HepG2 (cell line): ENCODE data around the gene TMEM225B. TPM values are rescaled to one million over a fixed set of nuclear protein-coding genes. Genes with fewer than 3 reads are reported as not detected.
"Not testable (repeated sequence)": the region's sequence is repeated elsewhere in the genome, so short reads cannot be mapped to it uniquely, and the experiment has no call there.

Experiments used
- ATAC-seq: fragments of 200-7000 bp; cut with Tn5 transposase; 3 replicates; pipeline ENCODE4 v1.9.1; 2020; ENCODE audit warnings: mild to moderate bottlenecking, moderate library complexity
- BruUV-seq: library from RNA; stranded (reverse); fragments of 400-500 nt; replicated peaks from 2 replicates; lab custom pipeline; 2021; lab: Mats Ljungman, UMichigan
- CTCF ChIA-PET: fragments of 300-600 bp; formaldehyde crosslinking; extraction: SDS; loops from one replicate; lab custom pipeline; 2021; ENCODE audit warnings: low total read pairs, inconsistent platforms, low intra/inter-chr PET ratio; lab: Yijun Ruan, JAX
- POLR2A ChIA-PET: fragments of 350-600 bp; sonication (Branson Sonifier 250); formaldehyde crosslinking; loops from one replicate; lab custom pipeline; 2020; ENCODE audit warnings: antibody characterized with exemption, inconsistent platforms; lab: Yijun Ruan, JAX
- DNase-seq: peaks from one replicate; pipeline ENCODE4 v3.0.0-alpha.2; 2015; ENCODE audit warnings: low spot score
- FAIRE-seq: peaks from 3 replicates; lab custom pipeline; 2011; peaks lifted over from hg19 to GRCh38; lab: Jason Lieb, UNC
- H2AFZ ChIP-seq: one replicate; pipeline ENCODE4 v1.6.1; 2011; ENCODE audit warnings: low read length, inconsistent platforms
- H3K27ac ChIP-seq: fragments of 300-600 bp; 3 replicates; pipeline ENCODE4 v1.8.0; 2011; ENCODE audit warnings: mixed run types, mild to moderate bottlenecking, mixed read lengths, low read length, inconsistent platforms; ENCODE audit not compliant: insufficient read depth; ENCODE audit errors: extremely low read length
- H3K27me3 ChIP-seq, 2 experiments: fragments of 200-600 bp in 1 of 2; 2 replicates in 1 of 2; 3 replicates in 1 of 2; pipeline versions ENCODE4 v1.6.0 to v1.8.0; 2011; ENCODE audit warnings: low read length in 2 of 2, mild to moderate bottlenecking in 2 of 2, moderate library complexity in 2 of 2, inconsistent platforms in 1 of 2; ENCODE audit not compliant: insufficient read depth in 2 of 2, control insufficient read depth in 1 of 2
- H3K36me3 ChIP-seq, 2 experiments: fragments of 200-600 bp in 1 of 2; replicated peaks in 1 of 2; 2 replicates in 1 of 2; 3 replicates in 1 of 2; pipeline versions ENCODE4 v1.5.1 to v1.8.0; 2011; ENCODE audit warnings: low read length in 2 of 2, inconsistent platforms in 1 of 2; ENCODE audit not compliant: insufficient read depth in 2 of 2, control insufficient read depth in 1 of 2
- H3K4me1 ChIP-seq: 2 replicates; pipeline ENCODE4 v1.5.1; 2012; ENCODE audit warnings: low read length, inconsistent platforms; ENCODE audit not compliant: insufficient read depth
- H3K4me2 ChIP-seq: 2 replicates; pipeline ENCODE4 v1.6.0; 2011; ENCODE audit warnings: low read depth, low read length, inconsistent platforms
- H3K4me3 ChIP-seq, 3 experiments: fragments of 200-600 bp in 1 of 3; sonication (generic), shearing (Covaris generic) in 1 of 3; replicated peaks in 1 of 3; 2 replicates each; pipeline ENCODE4 v1.5.1; 2011 to 2016; ENCODE audit warnings: low read length in 3 of 3, inconsistent platforms in 2 of 3, low read depth in 2 of 3, mild to moderate bottlenecking in 2 of 3, control low read depth in 1 of 3, mixed read lengths in 1 of 3; ENCODE audit not compliant: insufficient read depth in 1 of 3
- H3K79me2 ChIP-seq: one replicate; pipeline ENCODE4 v1.6.1; 2011; ENCODE audit warnings: low read length, inconsistent platforms; ENCODE audit not compliant: insufficient read depth
- H3K9ac ChIP-seq: 2 replicates; pipeline ENCODE4 v1.6.0; 2011; ENCODE audit warnings: mild to moderate bottlenecking, low read depth, low read length, inconsistent platforms; ENCODE audit not compliant: insufficient read depth
- H3K9me3 ChIP-seq: 2 replicates; pipeline ENCODE4 v1.5.1; 2012; ENCODE audit warnings: mild to moderate bottlenecking, low read length
- H4K20me1 ChIP-seq: 2 replicates; pipeline ENCODE4 v1.6.0; 2011; ENCODE audit warnings: inconsistent platforms, mild to moderate bottlenecking, low read length, moderate library complexity; ENCODE audit not compliant: insufficient read depth
- ARID4A ChIP-seq: sonication (generic); formaldehyde crosslinking; IDR thresholded peaks from 2 replicates; pipeline ENCODE4 v1.5.0; 2020; ENCODE audit warnings: mild to moderate bottlenecking, missing genetic modification reagents, borderline replicate concordance
- HMGXB3 ChIP-seq: sonication (generic); formaldehyde crosslinking; IDR thresholded peaks from 2 replicates; pipeline ENCODE4 v1.4.0; 2020; ENCODE audit warnings: missing genetic modification reagents, borderline replicate concordance
- MYC ChIP-seq: sonication (generic); formaldehyde crosslinking; IDR thresholded peaks from 2 replicates; pipeline ENCODE4 v1.9.0; 2021; ENCODE audit warnings: missing genetic modification reagents, borderline replicate concordance
- POGZ ChIP-seq: sonication (generic); formaldehyde crosslinking; IDR thresholded peaks from 2 replicates; pipeline ENCODE4 v1.4.0; 2020; ENCODE audit warnings: mild to moderate bottlenecking, missing genetic modification reagents
- WGBS: methylation state at CpG from one replicate; pipeline ENCODE4 v1.1.6; 2017; ENCODE audit warnings: low lambda C conversion rate; 5-methylcytosine and 5-hydroxymethylcytosine counted together
- in situ Hi-C: cut with HindIII; loops from 2 replicates; pipeline ENCODE4 v1.10.0; 2017; ENCODE audit warnings: low pct_unique_long_range_greater_than_20kb; ENCODE audit not compliant: extremely low pct_ligation_motif_present
- intact Hi-C: fragments of 100-400 bp; cut with micrococcal nuclease; formaldehyde crosslinking; loops from one replicate; pipeline ENCODE4 v1.10.0; 2022; ENCODE audit not compliant: unreplicated experiment
- polyA plus RNA-seq, 8 experiments: library from polyadenylated mRNA; depleted of rRNA in 3 of 8; stranded (reverse) in 7 of 8; unstranded in 1 of 8; fragments of >200 nt; fragmentation: Illumina TruSeq in 4 of 8; extraction: Trizol in 4 of 8; gene quantifications; 2 replicates each; pipeline versions ENCODE4 v1.2.1 to v1.2.3, GENCODE V29; 2011 to 2016; ENCODE audit warnings: low read depth in 4 of 8, missing spikeins in 1 of 8, mixed read lengths in 1 of 8; ENCODE audit not compliant: insufficient read depth in 1 of 8
- total RNA-seq, 5 experiments: library from RNA; depleted of rRNA; stranded (reverse); fragments of >200 nt; fragmentation: Illumina TruSeq; extraction: Trizol; gene quantifications; 2 replicates each; pipeline ENCODE4 v1.2.3, GENCODE V29; 2016; ENCODE audit warnings: low read depth in 1 of 5
- TF ChIP-seq, protein P1 (sequence below): sonication (generic); formaldehyde crosslinking; IDR thresholded peaks from 2 replicates; pipeline ENCODE4 v1.8.1; 2023; ENCODE audit warnings: mild to moderate bottlenecking, missing genetic modification reagents

The TMEM225B gene
- total and polyA plus RNA-seq, 2 of the 13 experiments (the other 11 are each of a cell fraction or from before 2014, with no cell fraction given), result 0.78 to 0.95 TPM

DNA sequence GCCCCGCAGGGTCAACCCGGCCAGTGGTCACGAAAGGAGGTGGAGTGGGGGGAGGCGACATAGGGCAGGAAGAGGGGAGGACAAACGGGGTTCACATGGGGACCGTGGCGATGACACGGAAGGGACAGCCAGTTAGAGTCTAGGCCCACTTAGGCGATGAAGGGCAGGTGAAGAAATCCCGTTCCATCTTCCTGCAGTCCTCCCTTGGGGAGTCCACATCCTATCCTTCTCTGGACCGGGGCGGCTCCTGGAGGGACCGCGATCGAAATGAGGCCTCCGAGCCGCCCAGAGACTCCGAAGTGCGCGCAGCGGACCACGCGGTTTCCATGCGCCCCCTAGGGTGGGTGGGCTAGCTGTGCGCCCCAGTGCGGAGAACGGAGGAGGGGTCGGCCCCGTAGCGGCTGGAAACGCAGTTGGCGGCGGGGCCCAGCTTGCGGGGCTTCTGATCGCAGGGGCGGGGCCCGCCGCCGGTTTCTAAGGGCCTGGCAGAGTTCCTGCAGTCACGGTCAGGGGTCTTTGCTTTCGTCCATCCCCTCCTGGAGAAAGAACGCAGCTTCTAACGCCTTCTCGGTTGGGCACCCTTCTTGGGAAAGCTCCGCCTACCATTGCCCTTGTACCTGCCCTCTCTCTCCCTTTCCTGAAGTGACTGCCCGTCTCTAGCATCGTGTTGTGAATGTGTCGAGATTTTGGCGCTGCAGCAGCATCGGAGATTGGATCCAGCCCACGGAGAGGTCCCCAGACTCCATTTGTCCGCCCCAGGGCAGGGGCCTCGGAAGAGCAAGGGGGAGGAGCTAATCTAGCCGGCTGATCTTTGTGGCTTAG is 17.9 kb upstream of the TMEM225B start (continued):
- TF ChIP-seq MYC (CRISPR knock-in tag) (peak; percentile 76), POGZ (CRISPR knock-in tag) (0 out of 2 replicates have a peak, but pooled peaks have one; percentile 14), HMGXB3 (no peak), ARID4A (CRISPR knock-in tag) (peak; percentile 25; the same call in 1 of the 2 replicates)
- TF ChIP-seq, protein P1, sequence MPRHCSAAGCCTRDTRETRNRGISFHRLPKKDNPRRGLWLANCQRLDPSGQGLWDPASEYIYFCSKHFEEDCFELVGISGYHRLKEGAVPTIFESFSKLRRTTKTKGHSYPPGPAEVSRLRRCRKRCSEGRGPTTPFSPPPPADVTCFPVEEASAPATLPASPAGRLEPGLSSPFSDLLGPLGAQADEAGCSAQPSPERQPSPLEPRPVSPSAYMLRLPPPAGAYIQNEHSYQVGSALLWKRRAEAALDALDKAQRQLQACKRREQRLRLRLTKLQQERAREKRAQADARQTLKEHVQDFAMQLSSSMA (CRISPR knock-in tag), result 0 out of 2 replicates have a peak, but pooled peaks have one; percentile 35

DNA sequence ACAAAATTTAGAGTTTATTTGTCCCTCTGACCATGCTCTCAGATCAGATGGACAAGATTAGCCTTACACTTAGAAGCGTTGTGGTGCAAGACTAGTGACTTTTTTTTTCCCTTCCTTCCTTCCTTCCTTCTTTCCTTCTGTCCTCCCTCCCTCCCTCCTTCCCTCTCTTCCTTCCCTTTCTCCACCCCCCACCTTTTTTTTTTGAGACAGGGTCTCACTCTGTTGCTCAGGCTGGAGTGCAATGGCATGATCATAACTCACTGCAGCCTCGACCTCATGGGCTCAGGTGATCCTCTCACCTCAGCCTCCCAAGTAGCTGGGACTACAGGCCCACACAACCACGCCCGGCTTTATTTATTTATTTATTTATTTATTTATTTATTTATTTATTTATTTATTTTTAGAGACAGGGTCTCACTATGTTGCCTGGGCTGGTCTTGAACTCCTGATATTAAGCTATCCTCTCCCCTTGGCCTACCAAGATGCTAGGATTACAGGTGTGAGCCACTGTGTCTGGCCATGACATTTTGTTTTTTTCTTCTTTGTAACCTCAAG is 17.2 kb upstream of the TMEM225B start:
- H3K27me3 ChIP-seq, H3K27ac ChIP-seq, H3K4me1 ChIP-seq, H2AFZ ChIP-seq, DNase-seq, H4K20me1 ChIP-seq, ATAC-seq, FAIRE-seq, CTCF ChIA-PET, H3K36me3 ChIP-seq, H3K79me2 ChIP-seq, intact Hi-C loops, BruUV-seq, H3K9me3 ChIP-seq, in situ Hi-C loops: not testable (repeated sequence)
- H3K4me3 ChIP-seq, result peak overlapping the region; percentile 48 to 64 (median 52); a peak in 5 of 6 replicates
- H3K9ac ChIP-seq, result peak overlapping the region; percentile 53
- 55% methylated on average over 4 of the region's 4 CpGs for WGBS
- POLR2A ChIA-PET, result interaction anchor here (1.0 to 1.4 kb wide), 2 partner anchors 23 to 149 kb away, joined by 3 to 17 read pairs; partner anchors contain the start of gene ZNF655
- H3K4me2 ChIP-seq, result peak overlapping the region; percentile 80
